ENCODE measurements around the gene PRIM2.

DNA sequence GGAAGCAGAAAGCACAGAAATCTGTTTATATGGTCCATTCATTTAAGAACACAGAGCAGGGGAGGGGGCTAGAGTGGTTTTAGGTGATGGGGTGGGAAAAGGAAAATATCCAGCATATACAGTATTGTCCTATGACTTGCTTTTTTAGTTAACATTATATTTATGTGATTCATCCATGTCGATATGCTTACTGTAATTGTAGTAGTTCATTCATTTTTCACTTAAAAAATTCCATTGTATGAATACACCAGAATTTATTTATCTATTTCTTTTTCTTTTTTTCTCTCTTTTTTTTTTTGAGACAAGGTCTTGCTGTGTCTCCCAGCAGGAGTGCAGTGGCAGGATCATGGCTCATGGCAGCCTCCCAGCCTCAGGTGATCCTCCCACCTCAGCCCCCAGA is 9.6 kb upstream of the PRIM2 start:
- TF ChIP-seq CTCF (IDR thresholded peaks at IDR 0.05 in 2 of 3, conservative IDR thresholded peaks at IDR 0.05 in 1 of 3; ENCODE audit: borderline replicate concordance in 1 of 3, insufficient read depth in 1 of 3, low read depth in 2 of 3, low read length in 2 of 3) (no peak), MAX (IDR thresholded peaks at IDR 0.05) (no peak), ZNF274 (IDR thresholded peaks at IDR 0.05; ENCODE audit: low read depth, low read length) (no peak), EZH2 (IDR thresholded peaks at IDR 0.05) (no peak), CBX3 (IDR thresholded peaks at IDR 0.05; ENCODE audit: low read depth) (no peak), POLR2A (IDR thresholded peaks at IDR 0.05; ENCODE audit: borderline replicate concordance, extremely low read depth, insufficient read depth, insufficient read length) (no peak), POLR2AphosphoS5 (IDR thresholded peaks at IDR 0.05; ENCODE audit: low read depth, low read length) (no peak)
- TF ChIP-seq, protein P1, sequence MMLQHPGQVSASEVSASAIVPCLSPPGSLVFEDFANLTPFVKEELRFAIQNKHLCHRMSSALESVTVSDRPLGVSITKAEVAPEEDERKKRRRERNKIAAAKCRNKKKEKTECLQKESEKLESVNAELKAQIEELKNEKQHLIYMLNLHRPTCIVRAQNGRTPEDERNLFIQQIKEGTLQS (IDR thresholded peaks at IDR 0.05), result no peak

Data from HCT116 (cell line).